AG04449 (cell line): ENCODE results near the gene HOATZ.
A peak's percentile ranks its signal among the peaks of the same experiment; 100 is the strongest.

ENCODE experiments used
- CTCF ChIA-PET: fragments of 350-600 bp; formaldehyde crosslinking; extraction: SDS; loops from one replicate; lab custom pipeline; 2021; ENCODE audit warnings: antibody characterized with exemption; lab: Yijun Ruan, JAX
- POLR2A ChIA-PET: fragments of 400-600, 350-600 bp; formaldehyde crosslinking; extraction: SDS; loops from one replicate; lab custom pipeline; 2020; ENCODE audit warnings: antibody characterized with exemption, inconsistent platforms; lab: Yijun Ruan, JAX
- DNase-seq: peaks from one replicate; pipeline ENCODE4 v3.0.0-alpha.2; 2010; ENCODE audit warnings: low read depth, low spot score
- H3K4me3 ChIP-seq: 2 replicates; pipeline ENCODE4 v1.5.1; 2011; ENCODE audit warnings: low read depth, mild to moderate bottlenecking, control low read depth, low read length
- CTCF ChIP-seq: IDR thresholded peaks from one replicate; pipeline ENCODE4 v1.5.1; 2011; ENCODE audit warnings: mild to moderate bottlenecking, moderate library complexity, low read length, control low read depth, inconsistent platforms; ENCODE audit not compliant: insufficient read depth; ENCODE audit errors: missing control alignments

Gene HOATZ

GRCh38 chr11:111577821-111578220 lies 63.2 kb downstream of the HOATZ start:
- H3K4me3 ChIP-seq = no peak overlapping the region
- no peak for TF ChIP-seq CTCF
- ChIA-PET POLR2A (no interaction called here), CTCF (interaction anchor here (0.6 to 1.6 kb wide), 6 partner anchors 9 to 265 kb away, joined by 3 to 6 read pairs (median 3); partner anchors contain the start of gene PPP2R1B)
- DNase-seq = no peak

GRCh38 chr11:111581341-111581740 lies 66.8 kb downstream of the HOATZ start:
- H3K4me3 ChIP-seq = no peak overlapping the region
- CTCF ChIA-PET = interaction anchor here (0.8 to 1.4 kb wide), 5 partner anchors 10 to 196 kb away, joined by 3 to 4 read pairs (median 4); no protein-coding TSS in a partner anchor
- POLR2A ChIA-PET = no interaction called here
- DNase-seq = no peak
- no peak for TF ChIP-seq CTCF

- POLR2A ChIA-PET = no interaction called here
- H3K4me3 ChIP-seq = no peak overlapping the region
Observed at GRCh38 chr11:111582163-111582562, 67.6 kb downstream of the HOATZ start.

GRCh38 chr11:111582881-111583280 lies 68.3 kb downstream of the HOATZ start:
- ChIA-PET CTCF (interaction anchor here (0.7 to 2.2 kb wide), 14 partner anchors 9 to 259 kb away, joined by 3 to 8 read pairs (median 3); no protein-coding TSS in a partner anchor), POLR2A (no interaction called here)
- DNase-seq = no peak
- no peak overlapping the region for H3K4me3 ChIP-seq
- no peak for TF ChIP-seq CTCF

More at GRCh38 chr11:111582163-111582562, 67.6 kb downstream of the HOATZ start:
- no peak for TF ChIP-seq CTCF
- DNase-seq = no peak
- CTCF ChIA-PET = interaction anchor here (0.7 to 2.2 kb wide), 12 partner anchors 8 to 257 kb away, joined by 3 to 8 read pairs (median 3); no protein-coding TSS in a partner anchor

DNA sequence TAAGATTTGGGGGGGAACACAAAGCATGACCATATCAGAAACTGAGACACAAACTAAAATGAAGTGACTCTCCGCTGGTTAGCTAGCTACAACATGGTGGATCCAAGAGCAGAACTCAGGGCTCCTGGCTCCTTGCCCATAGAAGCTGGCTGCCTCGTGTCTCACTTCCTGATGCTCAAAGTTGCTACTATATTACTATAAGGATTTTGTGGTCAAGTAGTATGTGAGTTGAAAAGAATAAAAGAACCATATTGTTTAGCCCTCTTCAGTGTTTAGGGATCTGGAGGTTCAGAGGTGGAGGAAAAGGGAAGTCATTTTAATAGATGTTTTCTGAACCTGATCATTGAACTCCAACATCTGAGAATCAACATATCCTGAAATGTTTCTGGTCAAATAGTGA lies 70.8 kb downstream of the HOATZ start:
- TF ChIP-seq CTCF = no peak
- CTCF ChIA-PET = interaction anchor here (0.7 to 6.2 kb wide), 10 partner anchors 12 to 264 kb away, joined by 3 to 89 read pairs (median 5); partner anchors contain the start of gene PPP2R1B
- no peak overlapping the region for H3K4me3 ChIP-seq
- POLR2A ChIA-PET = no interaction called here
- peak; percentile 34 for DNase-seq

DNA sequence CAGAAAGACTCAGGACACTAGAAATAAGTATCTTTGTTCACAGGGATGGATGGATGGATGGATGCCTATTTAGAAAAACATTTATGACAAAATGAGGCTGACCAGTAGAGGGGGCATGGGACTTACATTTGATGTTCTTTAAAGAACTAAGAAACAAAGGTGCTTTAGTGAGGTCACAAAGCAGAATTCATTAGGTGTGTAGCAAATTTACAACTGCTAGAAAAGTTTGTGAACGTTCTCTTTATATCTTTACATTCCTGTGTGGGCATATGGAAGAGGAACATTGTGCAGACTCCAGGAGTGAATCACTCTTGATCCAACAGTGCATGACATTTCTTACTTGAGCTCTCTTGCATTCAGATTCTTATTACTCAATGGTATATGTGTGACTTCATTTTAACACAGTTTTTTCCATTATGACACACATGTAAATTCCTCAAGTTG lies 71.8 kb downstream of the HOATZ start:
- ChIA-PET CTCF (interaction anchor here (0.7 to 6.2 kb wide), 29 partner anchors 8 to 345 kb away, joined by 3 to 89 read pairs (median 5); partner anchors contain the start of gene PPP2R1B), POLR2A (interaction anchor here (0.7 kb wide), 1 partner anchor 250 kb away, joined by 3 read pairs; no protein-coding TSS in a partner anchor)
- DNase-seq = no peak
- H3K4me3 ChIP-seq = no peak overlapping the region
- TF ChIP-seq CTCF = peak; percentile 43
